GM12878 (cell line): ENCODE results near the gene ZNF134. TPM values are rescaled to one million over a fixed set of nuclear protein-coding genes. Genes with fewer than 3 reads are reported as not detected.
A peak's percentile ranks its signal among the peaks of the same experiment; 100 is the strongest.

Experiments used
- BMI1 ChIP-seq: fragments of 450-650 bp; IDR thresholded peaks from 2 replicates; pipeline ENCODE4 v1.6.1; 2016; ENCODE audit warnings: mild to moderate bottlenecking, moderate library complexity, borderline replicate concordance
- CHD4 ChIP-seq: fragments of 200-600 bp; sonication (generic); IDR thresholded peaks from 2 replicates; pipeline ENCODE4 v1.6.1; 2016; ENCODE audit warnings: mild to moderate bottlenecking
- EED ChIP-seq: sonication (generic); IDR thresholded peaks from 2 replicates; pipeline ENCODE4 v1.6.1; 2016; ENCODE audit warnings: antibody characterized with exemption, low read depth
- FOXM1 ChIP-seq: IDR thresholded peaks from 2 replicates; pipeline ENCODE4 v1.6.1; 2012; ENCODE audit warnings: low read depth, mild to moderate bottlenecking, inconsistent platforms, low read length, moderate library complexity
- IKZF1 ChIP-seq: fragments of 450-650 bp; conservative IDR thresholded peaks from 2 replicates; pipeline ENCODE4 v1.6.1; 2017; ENCODE audit warnings: antibody characterized with exemption, mild to moderate bottlenecking
- KAT2A ChIP-seq: conservative IDR thresholded peaks from 2 replicates; pipeline ENCODE4 v1.6.1; 2011; ENCODE audit warnings: low read depth, low read length; ENCODE audit not compliant: control insufficient read depth
- MAX ChIP-seq: IDR thresholded peaks from 2 replicates; pipeline ENCODE4 v1.6.1; 2012; ENCODE audit warnings: low read depth, low read length, improper control_type of control experiment
- MLLT1 ChIP-seq: fragments of 450-650 bp; IDR thresholded peaks from 2 replicates; pipeline ENCODE4 v1.6.1; 2016; ENCODE audit warnings: mild to moderate bottlenecking
- NBN ChIP-seq: fragments of 450-650 bp; IDR thresholded peaks from 2 replicates; pipeline ENCODE4 v1.6.1; 2016
- NFIC ChIP-seq: IDR thresholded peaks from 2 replicates; pipeline ENCODE4 v1.6.1; 2012; ENCODE audit warnings: low read depth, mild to moderate bottlenecking, inconsistent platforms, low read length, moderate library complexity
- NFYA ChIP-seq: IDR thresholded peaks from 2 replicates; pipeline ENCODE4 v1.6.1; 2011; ENCODE audit warnings: low read depth, mild to moderate bottlenecking, low read length, improper control_type of control experiment, borderline replicate concordance
- POLR2A ChIP-seq: IDR thresholded peaks from 2 replicates; pipeline ENCODE4 v1.6.1; 2011; ENCODE audit warnings: low read depth, mild to moderate bottlenecking, low read length
- RELB ChIP-seq: fragments of 450-650 bp; IDR thresholded peaks from 2 replicates; pipeline ENCODE4 v1.6.1; 2017; ENCODE audit warnings: low read depth, mild to moderate bottlenecking, moderate library complexity
- SMC3 ChIP-seq: IDR thresholded peaks from 2 replicates; pipeline ENCODE4 v1.6.1; 2011; ENCODE audit warnings: low read length, improper control_type of control experiment, borderline replicate concordance
- SP1 ChIP-seq: IDR thresholded peaks from one replicate; pipeline ENCODE4 v1.6.1; 2011; ENCODE audit warnings: low read depth, low read length
- SPI1 ChIP-seq: IDR thresholded peaks from 2 replicates; pipeline ENCODE4 v1.6.1; 2011; ENCODE audit warnings: low read depth, mild to moderate bottlenecking, low read length, moderate library complexity, borderline replicate concordance; ENCODE audit not compliant: insufficient read depth
- SREBF1 ChIP-seq: IDR thresholded peaks from 2 replicates; pipeline ENCODE4 v1.6.1; 2012; ENCODE audit warnings: mild to moderate bottlenecking, low read length
- SUPT20H ChIP-seq: IDR thresholded peaks from 2 replicates; pipeline ENCODE4 v1.6.1; 2011; ENCODE audit warnings: low read depth, mild to moderate bottlenecking, low read length, moderate library complexity, borderline replicate concordance; ENCODE audit not compliant: control insufficient read depth
- TARDBP ChIP-seq: IDR thresholded peaks from 2 replicates; pipeline ENCODE4 v1.6.1; 2016; ENCODE audit warnings: borderline replicate concordance
- WRNIP1 ChIP-seq: IDR thresholded peaks from 2 replicates; pipeline ENCODE4 v1.6.1; 2011; ENCODE audit warnings: low read depth, low read length, improper control_type of control experiment, borderline replicate concordance
- YBX1 ChIP-seq: fragments of 450-650 bp; IDR thresholded peaks from 2 replicates; pipeline ENCODE4 v1.6.1; 2016; ENCODE audit warnings: antibody characterized with exemption
- ZBTB33 ChIP-seq: fragments of 450-650 bp; IDR thresholded peaks from 2 replicates; pipeline ENCODE4 v1.6.1; 2017; ENCODE audit warnings: mild to moderate bottlenecking
- ZNF592 ChIP-seq: fragments of 450-650 bp; IDR thresholded peaks from 2 replicates; pipeline ENCODE4 v1.6.1; 2017; ENCODE audit warnings: mild to moderate bottlenecking, moderate library complexity
- polyA plus RNA-seq, 11 experiments: library from polyadenylated mRNA; depleted of rRNA in 4 of 11; unstranded in 6 of 11; stranded (reverse) in 5 of 11; fragments of >200 nt; fragmentation: Nextera tagmentation in 4 of 11; fragmentation: Illumina TruSeq in 1 of 11; extraction: Ambion mirVana in 4 of 11; extraction: Trizol in 1 of 11; gene quantifications; 1 replicate in 1 of 11; 2 replicates in 10 of 11; pipeline versions ENCODE4 v1.2.1 to v1.2.3, GENCODE V29; 2011 to 2016; ENCODE audit warnings: inconsistent platforms in 2 of 11, missing spikeins in 2 of 11, low read depth in 1 of 11
- total RNA-seq, 4 experiments: library from RNA; depleted of rRNA in 3 of 4; stranded (reverse); fragments of >200 nt in 3 of 4; fragmentation: Illumina TruSeq in 1 of 4; extraction: Trizol in 1 of 4; gene quantifications; 2 replicates each; pipeline versions ENCODE4 v1.2.1 to v1.2.3, GENCODE V29; 2013 to 2021

The ZNF134 gene
- total and polyA plus RNA-seq, 10 of the 15 experiments (the other 5 are each of a cell fraction or from before 2014, with no cell fraction given) = 1.6 to 17.6 (median 9.7) TPM

- TF ChIP-seq ZBTB33 (no peak), IKZF1 (peak; percentile 80), SREBF1 (peak; percentile 61), SP1 (peak; percentile 65), NBN (0 out of 2 replicates have a peak, but pooled peaks have one; percentile 34), MLLT1 (no peak), CHD4 (no peak), TARDBP (0 out of 2 replicates have a peak, but pooled peaks have one; percentile 79), WRNIP1 (no peak), KAT2A (no peak), EED (no peak), BMI1 (no peak), NFYA (no peak), FOXM1 (no peak), NFIC (no peak), SPI1 (peak; percentile 53; the same call in 1 of the 2 replicates), MAX (peak; percentile 20; the same call in 1 of the 2 replicates), SUPT20H (no peak), YBX1 (no peak), POLR2A (peak; percentile 78), SMC3 (no peak), RELB (0 out of 2 replicates have a peak, but pooled peaks have one; percentile 49), ZNF592 (no peak)
These were observed 14.2 kb upstream of the ZNF134 start, which contains the start of gene ZNF530 (continued) for GRCh38 chr19:57599761-57600383.
